ENCODE data around the gene SIVA1. TPM values are rescaled to one million over a fixed set of nuclear protein-coding genes. Genes with fewer than 3 reads are reported as not detected.
A peak's percentile ranks its signal among the peaks of the same experiment; 100 is the strongest.

Gene SIVA1
- total and polyA plus RNA-seq, 4 donors = 67.4 to 115 (median 99.6) TPM

DNA sequence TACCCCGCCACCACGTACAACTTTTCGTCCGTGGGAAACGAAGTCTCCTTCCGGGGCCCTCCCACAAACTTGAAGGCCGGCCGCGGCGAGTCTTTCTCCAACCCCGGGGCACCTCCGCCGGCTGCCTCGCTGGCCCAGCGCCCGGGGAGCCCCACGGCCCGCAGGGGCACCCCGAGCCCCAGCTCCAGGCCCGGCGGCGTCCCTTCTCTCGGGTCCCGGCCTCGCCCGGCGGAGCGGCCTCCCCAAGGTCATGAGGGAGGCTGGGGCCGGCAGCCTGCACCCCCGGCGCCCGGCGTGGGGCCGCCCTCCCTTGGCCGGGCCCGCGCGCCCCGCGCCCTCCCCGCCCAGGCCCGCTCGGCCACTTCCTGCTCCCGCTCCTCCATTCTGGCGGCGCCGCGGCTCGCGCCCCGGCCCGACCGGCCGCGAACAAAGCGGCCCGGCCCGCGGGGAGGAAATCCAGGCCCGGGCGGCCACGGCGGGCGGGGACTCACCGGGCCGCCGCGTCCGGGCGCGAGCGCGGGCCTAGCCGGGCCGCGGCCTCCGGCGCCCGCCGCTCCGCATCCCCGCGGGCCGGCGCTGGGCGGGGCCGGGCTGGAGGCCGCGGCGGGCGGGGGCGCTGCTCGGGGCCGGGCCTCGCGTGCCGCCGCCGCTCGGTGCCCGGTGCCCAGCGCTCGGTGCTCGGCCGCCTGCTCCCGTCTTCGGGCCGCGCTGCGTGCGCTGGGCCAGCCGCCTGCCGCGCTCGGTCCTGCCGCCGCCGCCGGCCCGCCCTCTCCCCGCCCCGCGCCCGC, 42.2 kb downstream of the SIVA1 start, which contains the start of gene AKT1:
Gene AKT1 (minus strand): TSS at position 756 of the 788 bp plus-strand sequence. CDS start 3,105 bp downstream, outside the sequence.
- H3K9me3 ChIP-seq (ENCODE audit: control insufficient read depth in 4 of 4, low read length in 3 of 4) = no peaks in the 10 kb centered on the region
- H3K27ac ChIP-seq (ENCODE audit: low read depth in 1 of 2, low read length in 2 of 2) = peak within 1 kb of the TSS; percentile 80 to 86
- peaks cover 35 to 58% (median 48%) of the 10 kb centered on the region in 4 donors for H3K4me1 ChIP-seq (ENCODE audit: control insufficient read depth in 4 of 4, insufficient read depth in 4 of 4, low read length in 3 of 4)
- WGBS = under 1% methylated on average over 123 of the region's 124 CpGs
- peak within 1 kb of the TSS; percentile 77 to 82 for H3K9ac ChIP-seq (ENCODE audit: low read depth in 1 of 2, low read length in 2 of 2)
- peak within 1 kb of the TSS; percentile 51 to 89 (median 74) for H3K4me3 ChIP-seq (ENCODE audit: low read depth in 1 of 3, low read length in 3 of 3)
- no peaks in the 10 kb centered on the region for H3K36me3 ChIP-seq (ENCODE audit: control insufficient read depth in 4 of 4, insufficient read depth in 3 of 4, low read depth in 1 of 4, low read length in 3 of 4)
- no peaks in the 10 kb centered on the region for H3K27me3 ChIP-seq (ENCODE audit: control insufficient read depth in 4 of 4, insufficient read depth in 4 of 4, low read length in 3 of 4)
- no peak for TF ChIP-seq HNF4A (conservative IDR thresholded peaks at IDR 0.05)
- TF ChIP-seq ZBTB33 (IDR thresholded peaks at IDR 0.05) = no peak
- TF ChIP-seq JUND (IDR thresholded peaks at IDR 0.05) = no peak
- no peak for TF ChIP-seq HNF4G (IDR thresholded peaks at IDR 0.05)
- no peak for TF ChIP-seq NR2F2 (IDR thresholded peaks at IDR 0.05)
- no peak for TF ChIP-seq SP1 (IDR thresholded peaks at IDR 0.05)
- no peak for TF ChIP-seq EGR1 (IDR thresholded peaks at IDR 0.05; ENCODE audit: low read depth in 2 of 2)
- TF ChIP-seq REST (IDR thresholded peaks at IDR 0.05) = no peak
- TF ChIP-seq, protein P1, sequence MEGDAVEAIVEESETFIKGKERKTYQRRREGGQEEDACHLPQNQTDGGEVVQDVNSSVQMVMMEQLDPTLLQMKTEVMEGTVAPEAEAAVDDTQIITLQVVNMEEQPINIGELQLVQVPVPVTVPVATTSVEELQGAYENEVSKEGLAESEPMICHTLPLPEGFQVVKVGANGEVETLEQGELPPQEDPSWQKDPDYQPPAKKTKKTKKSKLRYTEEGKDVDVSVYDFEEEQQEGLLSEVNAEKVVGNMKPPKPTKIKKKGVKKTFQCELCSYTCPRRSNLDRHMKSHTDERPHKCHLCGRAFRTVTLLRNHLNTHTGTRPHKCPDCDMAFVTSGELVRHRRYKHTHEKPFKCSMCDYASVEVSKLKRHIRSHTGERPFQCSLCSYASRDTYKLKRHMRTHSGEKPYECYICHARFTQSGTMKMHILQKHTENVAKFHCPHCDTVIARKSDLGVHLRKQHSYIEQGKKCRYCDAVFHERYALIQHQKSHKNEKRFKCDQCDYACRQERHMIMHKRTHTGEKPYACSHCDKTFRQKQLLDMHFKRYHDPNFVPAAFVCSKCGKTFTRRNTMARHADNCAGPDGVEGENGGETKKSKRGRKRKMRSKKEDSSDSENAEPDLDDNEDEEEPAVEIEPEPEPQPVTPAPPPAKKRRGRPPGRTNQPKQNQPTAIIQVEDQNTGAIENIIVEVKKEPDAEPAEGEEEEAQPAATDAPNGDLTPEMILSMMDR (IDR thresholded peaks at IDR 0.05; ENCODE audit: low read depth, low read length, missing input control) = no peak
- TF ChIP-seq FOXA2 (IDR thresholded peaks at IDR 0.05) = no peak
- no peak for TF ChIP-seq ATF3 (IDR thresholded peaks at IDR 0.05)
- TF ChIP-seq TAF1 (conservative IDR thresholded peaks at IDR 0.05) = no peak
- TF ChIP-seq, protein P2, sequence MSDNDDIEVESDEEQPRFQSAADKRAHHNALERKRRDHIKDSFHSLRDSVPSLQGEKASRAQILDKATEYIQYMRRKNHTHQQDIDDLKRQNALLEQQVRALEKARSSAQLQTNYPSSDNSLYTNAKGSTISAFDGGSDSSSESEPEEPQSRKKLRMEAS (IDR thresholded peaks at IDR 0.05) = no peak
- no peak for DNase-seq (ENCODE audit: low spot score)
